H9 (cell line): ENCODE data around the gene TDRD9. TPM values are rescaled to one million over a fixed set of nuclear protein-coding genes. Genes with fewer than 3 reads are reported as not detected.

Source experiments
- DNase-seq: peaks from one replicate; pipeline ENCODE4 v3.0.0-alpha.2; 2017
- H2AFZ ChIP-seq: one replicate; pipeline ENCODE4 v1.6.1; 2013; ENCODE audit warnings: mild to moderate bottlenecking, low read length, control low read depth, moderate library complexity
- H2AK5ac ChIP-seq: 2 replicates; pipeline ENCODE4 v1.6.1; 2013; ENCODE audit warnings: low read length, control low read depth, mixed read lengths; ENCODE audit not compliant: insufficient read length
- H2BK120ac ChIP-seq: one replicate; pipeline ENCODE4 v1.6.1; 2013; ENCODE audit warnings: low read depth, mild to moderate bottlenecking, low read length, control low read depth, inconsistent platforms; ENCODE audit not compliant: poor library complexity, severe bottlenecking
- H2BK12ac ChIP-seq: 2 replicates; pipeline ENCODE4 v1.6.1; 2013; ENCODE audit warnings: low read length, control low read depth, mixed read lengths, low read depth; ENCODE audit not compliant: insufficient read length
- H2BK15ac ChIP-seq: 2 replicates; pipeline ENCODE4 v1.6.1; 2013; ENCODE audit warnings: low read depth, low read length, control low read depth
- H2BK20ac ChIP-seq: one replicate; pipeline ENCODE4 v1.6.1; 2013; ENCODE audit warnings: low read depth, mild to moderate bottlenecking, low read length, control low read depth, inconsistent platforms; ENCODE audit not compliant: poor library complexity, severe bottlenecking
- H2BK5ac ChIP-seq: 2 replicates; pipeline ENCODE4 v1.6.1; 2013; ENCODE audit warnings: low read length, control low read depth, mixed read lengths; ENCODE audit not compliant: insufficient read length
- H3K14ac ChIP-seq: 2 replicates; pipeline ENCODE4 v1.6.1; 2013; ENCODE audit warnings: low read length, control low read depth; ENCODE audit not compliant: insufficient read depth
- H3K18ac ChIP-seq: 2 replicates; pipeline ENCODE4 v1.6.1; 2013; ENCODE audit warnings: low read depth, mild to moderate bottlenecking, mixed read lengths, low read length, control low read depth; ENCODE audit not compliant: insufficient read length
- H3K23ac ChIP-seq: 2 replicates; pipeline ENCODE4 v1.6.1; 2013; ENCODE audit warnings: low read length, control low read depth, mixed read lengths, low read depth; ENCODE audit not compliant: insufficient read length
- H3K23me2 ChIP-seq: 2 replicates; pipeline ENCODE4 v1.6.1; 2013; ENCODE audit warnings: low read depth, mild to moderate bottlenecking, mixed read lengths, low read length, control low read depth; ENCODE audit not compliant: insufficient read length, poor library complexity, severe bottlenecking
- H3K27ac ChIP-seq: 2 replicates; pipeline ENCODE4 v1.5.1; 2013; ENCODE audit warnings: low read length, control low read depth, mixed read lengths, low read depth; ENCODE audit not compliant: insufficient read length
- H3K27me3 ChIP-seq: 2 replicates; pipeline ENCODE4 v1.6.1; 2013; ENCODE audit warnings: low read length, control low read depth, inconsistent platforms; ENCODE audit not compliant: insufficient read depth
- H3K4ac ChIP-seq: 2 replicates; pipeline ENCODE4 v1.6.1; 2013; ENCODE audit warnings: low read depth, mild to moderate bottlenecking, control low read depth, inconsistent platforms, low read length, moderate library complexity
- H3K4me1 ChIP-seq: 2 replicates; pipeline ENCODE4 v1.6.1; 2013; ENCODE audit warnings: low read length, control low read depth, inconsistent platforms; ENCODE audit not compliant: insufficient read depth
- H3K4me2 ChIP-seq: 2 replicates; pipeline ENCODE4 v1.6.1; 2013; ENCODE audit warnings: low read length, control low read depth, mixed read lengths; ENCODE audit not compliant: insufficient read length, insufficient read depth
- H3K56ac ChIP-seq: 2 replicates; pipeline ENCODE4 v1.6.1; 2013; ENCODE audit warnings: low read depth, mild to moderate bottlenecking, mixed read lengths, low read length, control low read depth; ENCODE audit not compliant: insufficient read length
- H3K79me1 ChIP-seq: 2 replicates; pipeline ENCODE4 v1.6.1; 2013; ENCODE audit warnings: low read depth, mild to moderate bottlenecking, moderate library complexity, low read length, control low read depth, inconsistent platforms; ENCODE audit not compliant: insufficient read depth, poor library complexity, severe bottlenecking
- H3K79me2 ChIP-seq: 2 replicates; pipeline ENCODE4 v1.6.1; 2013; ENCODE audit warnings: low read length, control low read depth, inconsistent platforms; ENCODE audit not compliant: insufficient read depth
- H3K9ac ChIP-seq: 2 replicates; pipeline ENCODE4 v1.6.1; 2013; ENCODE audit warnings: low read length, control low read depth, mixed read lengths; ENCODE audit not compliant: insufficient read length; ENCODE audit errors: extremely low read depth
- H3K9me3 ChIP-seq: one replicate; pipeline ENCODE4 v1.6.1; 2013; ENCODE audit warnings: low read depth, low read length, inconsistent platforms; ENCODE audit not compliant: control insufficient read depth
- H3T11ph ChIP-seq: one replicate; pipeline ENCODE4 v1.6.1; 2013; ENCODE audit warnings: mild to moderate bottlenecking, low read length, control low read depth, inconsistent platforms
- H4K20me1 ChIP-seq: one replicate; pipeline ENCODE4 v1.6.1; 2013; ENCODE audit not compliant: control insufficient read depth, insufficient read length, insufficient read depth
- H4K5ac ChIP-seq: 2 replicates; pipeline ENCODE4 v1.6.1; 2013; ENCODE audit warnings: low read depth, mild to moderate bottlenecking, mixed read lengths, low read length, control low read depth; ENCODE audit not compliant: insufficient read length
- H4K8ac ChIP-seq: replicated peaks from 2 replicates; pipeline ENCODE4 v1.6.1; 2013; ENCODE audit warnings: low read length, control low read depth, mixed read lengths, low read depth; ENCODE audit not compliant: insufficient read length
- H4K91ac ChIP-seq: 2 replicates; pipeline ENCODE4 v1.6.1; 2013; ENCODE audit warnings: low read depth, mild to moderate bottlenecking, moderate library complexity, mixed read lengths, low read length, control low read depth; ENCODE audit not compliant: insufficient read length
- H3K27ac Mint-ChIP-seq, 3 experiments: 2 replicates in 2 of 3; 3 replicates in 1 of 3; pipeline ENCODE4 v1.8.0; 2020 to 2021; ENCODE audit warnings: mixed read lengths in 3 of 3, mild to moderate bottlenecking in 1 of 3, moderate library complexity in 1 of 3
- H3K27me3 Mint-ChIP-seq: 2 replicates; pipeline ENCODE4 v1.8.0; 2021; ENCODE audit warnings: low read depth, mild to moderate bottlenecking, moderate library complexity, mixed read lengths
- H3K36me3 Mint-ChIP-seq, 3 experiments: 2 replicates in 2 of 3; 3 replicates in 1 of 3; pipeline ENCODE4 v1.8.0; 2020 to 2021; ENCODE audit warnings: low read depth in 3 of 3, mixed read lengths in 3 of 3; ENCODE audit not compliant: insufficient read depth in 1 of 3
- H3K4me1 Mint-ChIP-seq, 2 experiments: 2 replicates each; pipeline ENCODE4 v1.8.0; 2020; ENCODE audit warnings: mixed read lengths in 2 of 2
- H3K4me3 Mint-ChIP-seq, 2 experiments: 2 replicates in 1 of 2; 3 replicates in 1 of 2; pipeline ENCODE4 v1.8.0; 2020 to 2021; ENCODE audit warnings: mild to moderate bottlenecking in 2 of 2, mixed read lengths in 2 of 2, moderate library complexity in 1 of 2
- H3K9me3 Mint-ChIP-seq, 2 experiments: 2 replicates in 1 of 2; 3 replicates in 1 of 2; pipeline ENCODE4 v1.8.0; 2020; ENCODE audit warnings: mild to moderate bottlenecking in 2 of 2, mixed read lengths in 2 of 2, moderate library complexity in 1 of 2
- WGBS: extraction: QIAGEN DNeasy Blood & Tissue Kit; methylation state at CpG from one replicate; pipeline ENCODE4 v1.1.7; 2013; ENCODE audit warnings: missing lambda C conversion rate, low lambda C conversion rate, mixed read lengths; ENCODE audit not compliant: insufficient read length; ENCODE audit errors: extremely low coverage; 5-methylcytosine and 5-hydroxymethylcytosine counted together
- total RNA-seq: library from RNA; stranded (reverse); gene quantifications from 2 replicates; pipeline ENCODE4 v1.2.1, GENCODE V29; 2021
- TF ChIP-seq, protein P1 (sequence below): fragments of 200-600 bp; sonication (generic); conservative IDR thresholded peaks from 3 replicates; pipeline ENCODE4 v1.8.0; 2021; ENCODE audit warnings: antibody characterized with exemption, mild to moderate bottlenecking

The TDRD9 gene
- total RNA-seq, 1 experiment from 2014 or later: not detected

DNA sequence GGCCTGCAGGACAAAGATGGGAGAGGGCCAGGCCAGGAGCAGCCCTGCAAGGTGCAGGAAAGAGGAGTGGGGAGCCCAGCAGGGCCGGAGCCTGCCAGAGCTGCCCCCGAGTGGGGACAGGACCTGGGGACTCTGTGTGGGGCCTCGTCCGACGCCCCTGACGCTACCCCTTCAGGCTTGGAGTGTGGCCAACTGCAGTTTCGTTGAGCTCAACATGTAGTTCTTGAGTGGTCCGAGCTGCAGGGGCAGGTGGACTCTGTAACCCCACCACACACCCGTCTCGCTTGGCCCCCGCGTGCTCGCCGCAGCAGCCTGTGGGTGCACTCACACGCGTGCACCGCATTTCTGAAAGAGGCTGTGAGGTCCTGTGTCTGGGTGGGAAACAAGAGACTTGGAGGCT is 159.2 kb downstream of the TDRD9 start:
- Histone ChIP-seq H3K4ac (no peak overlapping the region), H4K20me1 (no peaks in the 10 kb centered on the region), H3K79me1 (no peaks in the 10 kb centered on the region), H4K8ac (no peak overlapping the region), H2BK15ac (no peak overlapping the region), H3K4me2 (no peak overlapping the region), H3K79me2 (no peaks in the 10 kb centered on the region), H3T11ph (no peak overlapping the region), H2AFZ (no peak overlapping the region), H4K91ac (no peak overlapping the region), H3K23me2 (no peaks in the 10 kb centered on the region), H2BK20ac (no peak overlapping the region), H2BK120ac (no peak overlapping the region), H3K18ac (no peak overlapping the region), H2BK12ac (no peak overlapping the region), H3K4me1 (no peaks in the 10 kb centered on the region), H3K9ac (no peak overlapping the region), H3K9me3 (no peaks in the 10 kb centered on the region), H3K27me3 (no peaks in the 10 kb centered on the region), H2BK5ac (no peak overlapping the region), H4K5ac (no peak overlapping the region), H3K23ac (no peak overlapping the region), H2AK5ac (no peak overlapping the region), H3K27ac (no peak overlapping the region), H3K14ac (no peak overlapping the region), H3K56ac (no peak overlapping the region)
- Mint-ChIP-seq H3K4me1 (peaks cover 0 to 6% of the 10 kb centered on the region in 2 experiments; a peak in 2 of 4 replicates), H3K4me3 (no peak overlapping the region), H3K27ac (peak overlapping the region in 1 of 3 experiments; percentile 46; a peak in 2 of 7 replicates), H3K27me3 (peaks cover 5% of the 10 kb centered on the region), H3K9me3 (no peaks in the 10 kb centered on the region; a peak in 2 of 5 replicates), H3K36me3 (no peaks in the 10 kb centered on the region)
- DNase-seq: no peak
- no CpG with 5 or more reads among the region's 17 CpGs for WGBS
- TF ChIP-seq, protein P1, sequence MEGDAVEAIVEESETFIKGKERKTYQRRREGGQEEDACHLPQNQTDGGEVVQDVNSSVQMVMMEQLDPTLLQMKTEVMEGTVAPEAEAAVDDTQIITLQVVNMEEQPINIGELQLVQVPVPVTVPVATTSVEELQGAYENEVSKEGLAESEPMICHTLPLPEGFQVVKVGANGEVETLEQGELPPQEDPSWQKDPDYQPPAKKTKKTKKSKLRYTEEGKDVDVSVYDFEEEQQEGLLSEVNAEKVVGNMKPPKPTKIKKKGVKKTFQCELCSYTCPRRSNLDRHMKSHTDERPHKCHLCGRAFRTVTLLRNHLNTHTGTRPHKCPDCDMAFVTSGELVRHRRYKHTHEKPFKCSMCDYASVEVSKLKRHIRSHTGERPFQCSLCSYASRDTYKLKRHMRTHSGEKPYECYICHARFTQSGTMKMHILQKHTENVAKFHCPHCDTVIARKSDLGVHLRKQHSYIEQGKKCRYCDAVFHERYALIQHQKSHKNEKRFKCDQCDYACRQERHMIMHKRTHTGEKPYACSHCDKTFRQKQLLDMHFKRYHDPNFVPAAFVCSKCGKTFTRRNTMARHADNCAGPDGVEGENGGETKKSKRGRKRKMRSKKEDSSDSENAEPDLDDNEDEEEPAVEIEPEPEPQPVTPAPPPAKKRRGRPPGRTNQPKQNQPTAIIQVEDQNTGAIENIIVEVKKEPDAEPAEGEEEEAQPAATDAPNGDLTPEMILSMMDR: no peak
